NCI-H1105 treated with DMSO at 0.1 percent for 48 hours (cell line): ENCODE results near the gene ANKS1A.

Experiments
- DNase-seq: peaks from one replicate; lab custom pipeline; 2025; lab: John Stamatoyannopoulos, UW

ANKS1A gene

GRCh38 chr6:35055891-35056290 lies 166.8 kb downstream of the ANKS1A start:
- no peak for DNase-seq

- DNase-seq = no peak
Measured at GRCh38 chr6:35056952-35057351, 167.9 kb downstream of the ANKS1A start.

GRCh38 chr6:35057449-35058357 lies 168.6 kb downstream of the ANKS1A start:
- DNase-seq = no peak

- no peak for DNase-seq
Measured at GRCh38 chr6:35058358-35058675, 169.3 kb downstream of the ANKS1A start.

- no peak for DNase-seq
Measured at GRCh38 chr6:35058865-35059522, 169.9 kb downstream of the ANKS1A start.

- no peak for DNase-seq
Measured at GRCh38 chr6:35059596-35060345, 170.7 kb downstream of the ANKS1A start.

- no peak for DNase-seq
Measured at GRCh38 chr6:35061102-35061615, 172.1 kb downstream of the ANKS1A start.

GRCh38 chr6:35061651-35062410 lies 172.8 kb downstream of the ANKS1A start:
- no peak for DNase-seq

DNA sequence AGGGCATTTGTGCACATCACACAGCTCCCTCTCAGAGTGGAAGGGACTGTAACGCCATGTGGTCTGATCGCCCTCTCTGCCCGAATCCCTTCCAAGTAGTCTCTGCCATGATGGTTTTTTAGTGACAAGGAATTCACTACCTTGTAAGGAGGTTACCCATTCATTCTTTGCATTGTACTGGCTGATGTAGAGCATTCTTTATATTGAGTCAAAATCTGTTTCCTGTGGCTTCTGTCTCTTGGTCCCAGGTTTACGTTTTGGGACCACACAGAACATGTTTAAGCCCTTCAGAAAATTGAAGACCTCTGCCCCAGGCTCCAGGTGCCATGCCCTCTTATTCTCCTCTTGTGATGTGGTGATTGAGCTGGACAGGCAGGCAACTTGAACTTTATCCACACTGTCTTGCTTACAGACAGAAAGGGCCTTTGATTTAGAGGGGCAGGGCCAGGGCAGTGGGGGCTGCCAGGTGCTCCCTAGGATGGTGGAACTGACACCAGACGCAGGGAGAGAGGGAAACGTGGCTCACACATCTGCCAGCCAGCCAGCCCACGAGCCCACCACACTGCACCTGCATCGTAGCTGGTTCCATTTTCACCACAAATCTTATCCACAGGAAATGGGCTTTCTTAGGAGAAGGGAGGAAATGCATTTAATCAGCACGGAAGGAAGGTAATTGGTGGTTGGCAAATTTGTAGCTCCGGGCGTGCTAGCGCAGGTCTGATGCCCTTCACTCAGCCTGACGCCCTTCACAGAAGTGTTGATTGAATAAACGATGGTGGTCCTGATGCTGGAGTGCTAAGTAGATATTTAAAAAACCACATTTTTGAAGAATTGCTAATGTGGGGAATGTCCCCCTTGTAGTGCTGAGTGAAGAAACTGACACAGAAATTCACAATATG lies 173.9 kb downstream of the ANKS1A start:
- no peak for DNase-seq

- no peak for DNase-seq
Measured at GRCh38 chr6:35063701-35064280, 174.7 kb downstream of the ANKS1A start.

GRCh38 chr6:35064290-35064689 lies 175.2 kb downstream of the ANKS1A start:
- DNase-seq = no peak

DNA sequence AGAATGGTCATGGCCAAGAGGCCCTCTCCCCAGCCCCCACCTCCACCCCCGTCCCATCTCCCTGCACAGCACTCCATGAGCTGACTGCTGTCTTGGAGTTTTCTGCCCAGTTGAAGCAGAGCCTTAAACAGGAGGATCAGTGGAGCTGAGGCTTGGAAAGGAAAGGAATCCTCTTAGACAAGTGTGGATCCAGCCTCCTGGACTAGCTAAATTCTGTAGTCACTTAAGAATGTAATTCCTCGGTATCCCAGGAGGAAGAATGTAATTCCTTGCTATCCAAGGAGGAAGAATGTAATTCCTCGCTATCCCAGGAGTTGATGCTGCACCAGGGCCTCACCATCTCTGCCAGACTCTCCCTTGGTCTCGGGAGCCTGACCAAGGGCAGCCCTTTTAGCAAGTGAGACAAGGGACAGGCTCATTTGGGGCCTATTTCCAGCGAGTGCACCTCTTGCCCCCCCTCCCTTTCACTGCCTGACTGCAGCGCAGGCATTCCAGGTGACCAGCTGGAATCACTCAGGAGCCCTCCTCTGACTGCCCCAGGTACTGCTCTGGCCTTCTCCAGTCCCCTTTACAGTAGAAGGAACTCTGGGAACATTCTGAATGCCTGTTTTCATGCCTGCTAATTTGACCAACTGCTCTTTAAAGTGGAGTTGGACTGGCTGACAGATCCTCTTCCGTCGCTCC lies 175.8 kb downstream of the ANKS1A start:
- DNase-seq = no peak

DNA sequence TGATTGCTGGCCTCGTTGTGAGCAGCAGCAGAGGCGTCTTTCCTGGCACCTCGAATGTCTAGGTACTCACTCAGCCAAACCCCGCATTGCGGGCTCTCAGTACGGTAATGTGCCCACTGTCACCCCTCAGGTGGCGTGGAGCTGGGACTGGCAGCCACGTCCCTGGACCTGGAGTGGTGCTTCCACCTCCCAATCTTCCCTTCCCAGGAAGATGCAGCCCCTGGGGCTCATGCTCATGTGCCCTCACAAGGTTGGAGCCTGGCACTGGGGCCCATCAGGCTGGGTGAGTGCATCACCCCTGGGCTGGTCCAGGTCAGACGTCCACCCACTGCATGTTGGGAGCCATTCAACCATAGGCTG lies 176.4 kb downstream of the ANKS1A start:
- no peak for DNase-seq

GRCh38 chr6:35065870-35066269 lies 176.8 kb downstream of the ANKS1A start:
- DNase-seq = no peak

- DNase-seq = no peak
Measured at GRCh38 chr6:35067234-35067633, 178.2 kb downstream of the ANKS1A start.

DNA sequence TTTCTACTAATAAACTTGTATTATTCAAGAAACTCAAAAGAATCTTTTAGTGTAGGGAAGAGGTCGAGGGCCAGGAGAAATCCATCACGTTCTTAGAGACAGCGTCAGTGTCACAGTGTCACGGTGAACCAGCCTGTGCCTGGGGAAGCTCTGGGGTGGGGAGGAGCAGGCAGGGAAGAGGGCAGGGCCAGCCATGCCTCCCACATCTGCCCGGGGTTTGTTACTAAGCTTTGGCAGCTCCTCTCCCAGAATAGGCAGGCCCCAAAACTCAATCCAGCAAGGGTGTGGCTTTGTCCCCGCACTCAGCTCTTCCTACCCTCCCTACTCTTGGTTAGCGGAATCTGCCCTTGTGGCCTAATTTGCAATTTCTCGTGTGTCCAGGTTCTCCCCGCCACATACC lies 179.2 kb downstream of the ANKS1A start:
- DNase-seq = no peak

GRCh38 chr6:35068644-35069043 lies 179.6 kb downstream of the ANKS1A start:
- no peak for DNase-seq

GRCh38 chr6:35069262-35069661 lies 180.2 kb downstream of the ANKS1A start:
- DNase-seq = no peak

DNA sequence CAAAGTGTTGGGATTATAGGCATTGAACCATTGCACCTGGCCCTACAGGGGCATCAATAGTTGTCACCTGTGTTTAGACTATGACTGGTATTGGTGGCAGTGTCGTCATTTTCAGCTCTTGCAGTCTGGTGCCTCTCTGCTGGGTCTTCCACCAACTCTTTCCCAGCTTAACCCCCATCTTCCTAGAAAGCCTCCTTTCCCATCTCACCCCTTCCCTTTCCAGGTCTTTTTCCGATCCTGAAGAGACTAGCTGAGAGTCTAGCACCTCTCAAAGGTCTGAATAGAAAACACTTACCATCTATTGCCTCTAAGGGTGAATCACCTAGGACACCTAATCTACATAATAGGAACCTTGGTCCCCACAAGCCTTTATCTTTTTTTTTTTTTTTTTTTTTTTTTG lies 181.1 kb downstream of the ANKS1A start:
- no peak for DNase-seq
